SU-DHL-6 (cell line): Measurements from ENCODE around the gene WDR86.

Source experiments
- H2AFZ ChIP-seq: fragments of 200-600 bp; sonication (generic); 2 replicates; pipeline ENCODE4 v1.6.1; 2014; ENCODE audit warnings: low read depth, mild to moderate bottlenecking, moderate library complexity, mixed read lengths, antibody characterized with exemption, low read length; ENCODE audit not compliant: severe bottlenecking
- H3F3A ChIP-seq: fragments of 200-600 bp; shearing (Covaris generic); 2 replicates; pipeline ENCODE4 v1.6.0; 2016; ENCODE audit warnings: antibody characterized with exemption, mild to moderate bottlenecking; ENCODE audit not compliant: insufficient read depth
- H3K27ac ChIP-seq: fragments of 200-600 bp; sonication (generic); 2 replicates; pipeline ENCODE4 v1.5.1; 2016; ENCODE audit warnings: low read depth, mild to moderate bottlenecking, low read length, moderate library complexity, mixed read lengths
- H3K27me3 ChIP-seq: fragments of 200-600 bp; sonication (generic), shearing (Covaris generic); 2 replicates; pipeline ENCODE4 v1.6.0; 2014; ENCODE audit warnings: mild to moderate bottlenecking, low read length
- H3K36me3 ChIP-seq: fragments of 200-600 bp; sonication (generic); 2 replicates; pipeline ENCODE4 v1.6.1; 2014; ENCODE audit warnings: mild to moderate bottlenecking, low read length, mixed read lengths
- H3K4me2 ChIP-seq: fragments of 300-600, 200-600 bp; shearing (Covaris generic), sonication (generic); 2 replicates; pipeline ENCODE4 v1.6.0; 2014; ENCODE audit warnings: low read length, low read depth, mild to moderate bottlenecking; ENCODE audit not compliant: poor library complexity, severe bottlenecking
- H3K4me3 ChIP-seq: fragments of 200-600 bp; sonication (generic); 2 replicates; pipeline ENCODE4 v1.5.1; 2014; ENCODE audit warnings: antibody characterized with exemption, low read length, mild to moderate bottlenecking, mixed read lengths; ENCODE audit not compliant: insufficient read depth, poor library complexity, severe bottlenecking
- H3K79me2 ChIP-seq: fragments of 200-600 bp; sonication (generic); 2 replicates; pipeline ENCODE4 v1.6.1; 2014; ENCODE audit warnings: mild to moderate bottlenecking, low read length, moderate library complexity; ENCODE audit not compliant: insufficient read depth
- H3K9ac ChIP-seq: fragments of 200-600 bp; sonication (generic); 2 replicates; pipeline ENCODE4 v1.7.0; 2014; ENCODE audit warnings: mild to moderate bottlenecking, low read length
- H3K9me2 ChIP-seq: fragments of 200-600 bp; sonication (generic); replicated peaks from 2 replicates; pipeline ENCODE4 v1.6.1; 2014; ENCODE audit warnings: low read length; ENCODE audit not compliant: insufficient read depth
- H3K9me3 ChIP-seq: fragments of 200-600 bp; sonication (generic); 2 replicates; pipeline ENCODE4 v1.6.1; 2014; ENCODE audit warnings: low read length, mixed read lengths; ENCODE audit not compliant: insufficient read depth
- H4K20me1 ChIP-seq: fragments of 200-600 bp; sonication (generic); 2 replicates; pipeline ENCODE4 v1.6.1; 2014; ENCODE audit warnings: low read depth, mild to moderate bottlenecking, antibody characterized with exemption, low read length, moderate library complexity, mixed read lengths
- EZH2phosphoT487 ChIP-seq: fragments of 200-600 bp; sonication (generic), shearing (Covaris generic); conservative IDR thresholded peaks from 2 replicates; pipeline ENCODE4 v1.6.1; 2018; ENCODE audit warnings: mild to moderate bottlenecking, antibody characterized with exemption, low read length, moderate library complexity, mixed read lengths
- TF ChIP-seq, protein P1 (sequence below): fragments of 200-600 bp; sonication (generic); IDR thresholded peaks from one replicate; pipeline ENCODE4 v1.5.1; 2017; ENCODE audit warnings: antibody characterized with exemption, mild to moderate bottlenecking, low read length, moderate library complexity; ENCODE audit not compliant: insufficient read depth, poor library complexity, severe bottlenecking

The WDR86 gene

GRCh38 chr7:151336027-151336708 is 73.7 kb downstream of the WDR86 start:
- H3K9me3 ChIP-seq: no peaks in the 10 kb centered on the region
- H3K79me2 ChIP-seq: no peaks in the 10 kb centered on the region
- H3K9ac ChIP-seq: no peak overlapping the region
- H3K27ac ChIP-seq: no peak overlapping the region
- H3K4me2 ChIP-seq: no peak overlapping the region
- H3K36me3 ChIP-seq: no peaks in the 10 kb centered on the region
- H4K20me1 ChIP-seq: no peaks in the 10 kb centered on the region
- no peaks in the 10 kb centered on the region for H3K9me2 ChIP-seq
- no peak overlapping the region for H2AFZ ChIP-seq
- no peaks in the 10 kb centered on the region for H3K27me3 ChIP-seq
- peaks cover 16% of the 10 kb centered on the region for H3F3A ChIP-seq
- no peak overlapping the region for H3K4me3 ChIP-seq
- no peak for TF ChIP-seq EZH2phosphoT487
- TF ChIP-seq, protein P1, sequence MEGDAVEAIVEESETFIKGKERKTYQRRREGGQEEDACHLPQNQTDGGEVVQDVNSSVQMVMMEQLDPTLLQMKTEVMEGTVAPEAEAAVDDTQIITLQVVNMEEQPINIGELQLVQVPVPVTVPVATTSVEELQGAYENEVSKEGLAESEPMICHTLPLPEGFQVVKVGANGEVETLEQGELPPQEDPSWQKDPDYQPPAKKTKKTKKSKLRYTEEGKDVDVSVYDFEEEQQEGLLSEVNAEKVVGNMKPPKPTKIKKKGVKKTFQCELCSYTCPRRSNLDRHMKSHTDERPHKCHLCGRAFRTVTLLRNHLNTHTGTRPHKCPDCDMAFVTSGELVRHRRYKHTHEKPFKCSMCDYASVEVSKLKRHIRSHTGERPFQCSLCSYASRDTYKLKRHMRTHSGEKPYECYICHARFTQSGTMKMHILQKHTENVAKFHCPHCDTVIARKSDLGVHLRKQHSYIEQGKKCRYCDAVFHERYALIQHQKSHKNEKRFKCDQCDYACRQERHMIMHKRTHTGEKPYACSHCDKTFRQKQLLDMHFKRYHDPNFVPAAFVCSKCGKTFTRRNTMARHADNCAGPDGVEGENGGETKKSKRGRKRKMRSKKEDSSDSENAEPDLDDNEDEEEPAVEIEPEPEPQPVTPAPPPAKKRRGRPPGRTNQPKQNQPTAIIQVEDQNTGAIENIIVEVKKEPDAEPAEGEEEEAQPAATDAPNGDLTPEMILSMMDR: no peak

- Histone ChIP-seq H3K27me3 (no peaks in the 10 kb centered on the region), H4K20me1 (no peaks in the 10 kb centered on the region), H3K9me3 (no peaks in the 10 kb centered on the region), H3K4me3 (no peak overlapping the region), H3K79me2 (no peaks in the 10 kb centered on the region), H3K9me2 (no peaks in the 10 kb centered on the region), H3K27ac (no peak overlapping the region), H3K4me2 (no peak overlapping the region), H3K36me3 (no peaks in the 10 kb centered on the region), H3K9ac (no peak overlapping the region), H2AFZ (no peak overlapping the region), H3F3A (peaks cover 3% of the 10 kb centered on the region; the same call in 1 of the 2 replicates)
- TF ChIP-seq, protein P1: no peak
- TF ChIP-seq EZH2phosphoT487: no peak
Measured at GRCh38 chr7:151334628-151335027, 75.2 kb downstream of the WDR86 start.
